GM12878 (cell line): ENCODE results near the gene VRK3. TPM values are rescaled to one million over a fixed set of nuclear protein-coding genes. Genes with fewer than 3 reads are reported as not detected.

Experiments
- ATAC-seq: fragments of 200-7000 bp; cut with Tn5 transposase; 3 replicates; pipeline ENCODE4 v1.9.1; 2020; ENCODE audit warnings: mild to moderate bottlenecking, moderate library complexity
- BruUV-seq: library from RNA; stranded (reverse); fragments of 400-500 nt; replicated peaks from 2 replicates; lab custom pipeline; 2021; lab: Mats Ljungman, UMichigan
- CTCF ChIA-PET: fragments of 300-600 bp; sonication (Branson Sonifier 250); formaldehyde crosslinking; extraction: SDS; loops from one replicate; lab custom pipeline; 2021; ENCODE audit warnings: inconsistent platforms; lab: Yijun Ruan, JAX
- POLR2A ChIA-PET: fragments of 350-600 bp; formaldehyde crosslinking; extraction: SDS; loops from one replicate; lab custom pipeline; 2021; ENCODE audit warnings: inconsistent platforms; lab: Charles Lee
- RAD21 ChIA-PET: fragments of 300-600 bp; sonication (Branson Sonifier 250); formaldehyde crosslinking; loops from one replicate; lab custom pipeline; 2023; ENCODE audit warnings: antibody characterized with exemption; ENCODE audit not compliant: unreplicated experiment; lab: Charles Lee
- SMC1A ChIA-PET: fragments of 300-600 bp; sonication (Branson Sonifier 250); formaldehyde crosslinking; loops from one replicate; lab custom pipeline; 2023; ENCODE audit not compliant: unreplicated experiment, uncharacterized antibody; lab: Charles Lee
- DNase-seq: peaks from one replicate; pipeline ENCODE4 v3.0.0-alpha.2; 2011; ENCODE audit warnings: low read depth, low spot score
- FAIRE-seq: peaks from 3 replicates; lab custom pipeline; 2011; peaks lifted over from hg19 to GRCh38; lab: Jason Lieb, UNC
- H2AFZ ChIP-seq: 2 replicates; pipeline ENCODE4 v1.6.0; 2011; ENCODE audit warnings: low read depth, low read length, control low read depth; ENCODE audit not compliant: control insufficient read depth
- H3K27ac ChIP-seq: 2 replicates; pipeline ENCODE4 v1.5.1; 2011; ENCODE audit warnings: control low read depth; ENCODE audit not compliant: control insufficient read depth, insufficient read depth
- H3K27me3 ChIP-seq, 2 experiments: replicated peaks in 1 of 2; 2 replicates each; pipeline versions ENCODE4 v1.6.0 to v1.6.1; 2011; ENCODE audit warnings: low read length in 1 of 2; ENCODE audit not compliant: control insufficient read depth in 2 of 2, insufficient read depth in 2 of 2
- H3K36me3 ChIP-seq, 2 experiments: 2 replicates each; pipeline ENCODE4 v1.5.1; 2011; ENCODE audit warnings: low read length in 1 of 2; ENCODE audit not compliant: control insufficient read depth in 2 of 2, insufficient read depth in 2 of 2
- H3K4me1 ChIP-seq: 2 replicates; pipeline ENCODE4 v1.6.1; 2011; ENCODE audit warnings: mild to moderate bottlenecking, low read length, moderate library complexity, mixed read lengths; ENCODE audit not compliant: control insufficient read depth, insufficient read depth
- H3K4me2 ChIP-seq: 2 replicates; pipeline ENCODE4 v1.6.0; 2011; ENCODE audit warnings: control low read depth; ENCODE audit not compliant: control insufficient read depth, insufficient read depth
- H3K4me3 ChIP-seq: fragments of 200-600 bp; sonication (generic); 2 replicates; pipeline ENCODE4 v1.5.1; 2016
- H3K79me2 ChIP-seq: 2 replicates; pipeline ENCODE4 v1.6.0; 2011; ENCODE audit warnings: low read length; ENCODE audit not compliant: control insufficient read depth, insufficient read depth
- H3K9ac ChIP-seq: 2 replicates; pipeline ENCODE4 v1.8.0; 2011; ENCODE audit warnings: low read length, control low read depth, mixed read lengths; ENCODE audit not compliant: control insufficient read depth, insufficient read depth
- H3K9me3 ChIP-seq: replicated peaks from 3 replicates; pipeline ENCODE4 v1.5.1; 2011; ENCODE audit warnings: mild to moderate bottlenecking, low read length; ENCODE audit not compliant: control insufficient read depth, insufficient read depth
- H4K20me1 ChIP-seq: 2 replicates; pipeline ENCODE4 v1.6.0; 2011; ENCODE audit not compliant: control insufficient read depth, insufficient read depth
- MEF2A ChIP-seq: IDR thresholded peaks from 2 replicates; pipeline ENCODE4 v1.6.1; 2011; ENCODE audit warnings: low read depth, mild to moderate bottlenecking, low read length, moderate library complexity; ENCODE audit not compliant: insufficient read depth
- POLR2A ChIP-seq: IDR thresholded peaks from 2 replicates; pipeline ENCODE4 v1.6.1; 2011; ENCODE audit warnings: low read depth, mild to moderate bottlenecking, low read length
- TCF7 ChIP-seq: IDR thresholded peaks from 2 replicates; pipeline ENCODE4 v1.6.1; 2014; ENCODE audit warnings: antibody characterized with exemption, borderline replicate concordance
- WRNIP1 ChIP-seq: IDR thresholded peaks from 2 replicates; pipeline ENCODE4 v1.6.1; 2011; ENCODE audit warnings: low read depth, low read length, improper control_type of control experiment, borderline replicate concordance
- ZSCAN29 ChIP-seq: fragments of 450-650 bp; IDR thresholded peaks from 2 replicates; pipeline ENCODE4 v1.6.1; 2017; ENCODE audit warnings: mild to moderate bottlenecking, moderate library complexity
- WGBS: methylation state at CpG from one replicate; pipeline ENCODE4 v1.1.6; 2016; ENCODE audit warnings: low lambda C conversion rate; ENCODE audit not compliant: insufficient replicate concordance, insufficient coverage; ENCODE audit errors: missing lambda C conversion rate; 5-methylcytosine and 5-hydroxymethylcytosine counted together
- in situ Hi-C: fragments of 300-500 bp; cut with MboI; formaldehyde crosslinking; loops from 9 replicates; pipeline ENCODE4 v1.14.3; 2018; ENCODE audit warnings: mixed read lengths
- intact Hi-C: fragments of 100-400 bp; cut with micrococcal nuclease; formaldehyde crosslinking; loops from one replicate; pipeline ENCODE4 v1.14.2; 2022; ENCODE audit not compliant: unreplicated experiment
- polyA plus RNA-seq, 11 experiments: library from polyadenylated mRNA; depleted of rRNA in 4 of 11; unstranded in 6 of 11; stranded (reverse) in 5 of 11; fragments of >200 nt; fragmentation: Nextera tagmentation in 4 of 11; fragmentation: Illumina TruSeq in 1 of 11; extraction: Ambion mirVana in 4 of 11; extraction: Trizol in 1 of 11; gene quantifications; 1 replicate in 1 of 11; 2 replicates in 10 of 11; pipeline versions ENCODE4 v1.2.1 to v1.2.3, GENCODE V29; 2011 to 2016; ENCODE audit warnings: inconsistent platforms in 2 of 11, missing spikeins in 2 of 11, low read depth in 1 of 11
- total RNA-seq, 4 experiments: library from RNA; depleted of rRNA in 3 of 4; stranded (reverse); fragments of >200 nt in 3 of 4; fragmentation: Illumina TruSeq in 1 of 4; extraction: Trizol in 1 of 4; gene quantifications; 2 replicates each; pipeline versions ENCODE4 v1.2.1 to v1.2.3, GENCODE V29; 2013 to 2021
- TF ChIP-seq, protein P1 (sequence below): fragments of 450-650 bp; IDR thresholded peaks from 2 replicates; pipeline ENCODE4 v1.6.1; 2016; ENCODE audit warnings: mild to moderate bottlenecking, moderate library complexity, borderline replicate concordance
- TF ChIP-seq, protein P2 (sequence below): fragments of 450-650 bp; formaldehyde crosslinking; IDR thresholded peaks from 2 replicates; pipeline ENCODE4 v1.4.0; 2022; ENCODE audit warnings: mild to moderate bottlenecking, moderate library complexity

The VRK3 gene
- total and polyA plus RNA-seq, 10 of the 15 experiments (the other 5 are each of a cell fraction or from before 2014, with no cell fraction given) = 17.3 to 61.9 (median 35.5) TPM

DNA sequence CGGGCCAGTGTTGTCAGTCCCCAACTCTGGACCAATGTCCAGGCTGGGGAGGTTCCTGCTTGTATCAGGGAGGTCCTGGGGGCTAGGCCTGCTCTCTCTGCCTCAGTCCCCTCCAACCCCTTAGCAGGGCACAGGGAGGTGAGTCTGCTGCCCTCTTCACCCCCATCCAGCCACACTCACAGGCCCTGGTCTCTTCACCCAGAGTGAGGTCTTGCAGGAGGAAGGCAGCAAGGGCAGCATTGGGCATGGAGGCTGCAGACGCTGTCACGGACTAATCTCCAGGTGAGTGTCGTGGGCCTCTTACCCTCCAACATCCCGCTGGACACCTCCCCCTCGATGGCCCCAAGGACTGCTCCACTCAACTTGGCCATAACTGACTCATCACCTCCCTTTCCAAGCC, 52.3 kb downstream of the VRK3 start:
- RAD21 ChIA-PET = no interaction called here
- intact Hi-C loops (no loop called here), in situ Hi-C loops (no loop called here)
- CTCF ChIA-PET = no interaction called here
- Histone ChIP-seq H3K27me3 (no peaks in the 10 kb centered on the region), H3K9me3 (no peaks in the 10 kb centered on the region), H3K4me2 (no peak overlapping the region), H2AFZ (no peak overlapping the region), H3K36me3 (no peaks in the 10 kb centered on the region), H3K4me1 (no peaks in the 10 kb centered on the region), H4K20me1 (no peaks in the 10 kb centered on the region), H3K9ac (no peak overlapping the region), H3K79me2 (no peaks in the 10 kb centered on the region), H3K4me3 (no peak overlapping the region), H3K27ac (no peak overlapping the region)
- no TSS peak for BruUV-seq
- FAIRE-seq (no peak), ATAC-seq (no peak), DNase-seq (no peak)
- TF ChIP-seq ZSCAN29 (no peak), TCF7 (no peak), MEF2A (no peak), WRNIP1 (no peak), POLR2A (no peak)
- TF ChIP-seq, protein P1, sequence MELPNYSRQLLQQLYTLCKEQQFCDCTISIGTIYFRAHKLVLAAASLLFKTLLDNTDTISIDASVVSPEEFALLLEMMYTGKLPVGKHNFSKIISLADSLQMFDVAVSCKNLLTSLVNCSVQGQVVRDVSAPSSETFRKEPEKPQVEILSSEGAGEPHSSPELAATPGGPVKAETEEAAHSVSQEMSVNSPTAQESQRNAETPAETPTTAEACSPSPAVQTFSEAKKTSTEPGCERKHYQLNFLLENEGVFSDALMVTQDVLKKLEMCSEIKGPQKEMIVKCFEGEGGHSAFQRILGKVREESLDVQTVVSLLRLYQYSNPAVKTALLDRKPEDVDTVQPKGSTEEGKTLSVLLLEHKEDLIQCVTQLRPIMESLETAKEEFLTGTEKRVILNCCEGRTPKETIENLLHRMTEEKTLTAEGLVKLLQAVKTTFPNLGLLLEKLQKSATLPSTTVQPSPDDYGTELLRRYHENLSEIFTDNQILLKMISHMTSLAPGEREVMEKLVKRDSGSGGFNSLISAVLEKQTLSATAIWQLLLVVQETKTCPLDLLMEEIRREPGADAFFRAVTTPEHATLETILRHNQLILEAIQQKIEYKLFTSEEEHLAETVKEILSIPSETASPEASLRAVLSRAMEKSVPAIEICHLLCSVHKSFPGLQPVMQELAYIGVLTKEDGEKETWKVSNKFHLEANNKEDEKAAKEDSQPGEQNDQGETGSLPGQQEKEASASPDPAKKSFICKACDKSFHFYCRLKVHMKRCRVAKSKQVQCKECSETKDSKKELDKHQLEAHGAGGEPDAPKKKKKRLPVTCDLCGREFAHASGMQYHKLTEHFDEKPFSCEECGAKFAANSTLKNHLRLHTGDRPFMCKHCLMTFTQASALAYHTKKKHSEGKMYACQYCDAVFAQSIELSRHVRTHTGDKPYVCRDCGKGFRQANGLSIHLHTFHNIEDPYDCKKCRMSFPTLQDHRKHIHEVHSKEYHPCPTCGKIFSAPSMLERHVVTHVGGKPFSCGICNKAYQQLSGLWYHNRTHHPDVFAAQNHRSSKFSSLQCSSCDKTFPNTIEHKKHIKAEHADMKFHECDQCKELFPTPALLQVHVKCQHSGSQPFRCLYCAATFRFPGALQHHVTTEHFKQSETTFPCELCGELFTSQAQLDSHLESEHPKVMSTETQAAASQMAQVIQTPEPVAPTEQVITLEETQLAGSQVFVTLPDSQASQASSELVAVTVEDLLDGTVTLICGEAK = no peak
- TF ChIP-seq, protein P2, sequence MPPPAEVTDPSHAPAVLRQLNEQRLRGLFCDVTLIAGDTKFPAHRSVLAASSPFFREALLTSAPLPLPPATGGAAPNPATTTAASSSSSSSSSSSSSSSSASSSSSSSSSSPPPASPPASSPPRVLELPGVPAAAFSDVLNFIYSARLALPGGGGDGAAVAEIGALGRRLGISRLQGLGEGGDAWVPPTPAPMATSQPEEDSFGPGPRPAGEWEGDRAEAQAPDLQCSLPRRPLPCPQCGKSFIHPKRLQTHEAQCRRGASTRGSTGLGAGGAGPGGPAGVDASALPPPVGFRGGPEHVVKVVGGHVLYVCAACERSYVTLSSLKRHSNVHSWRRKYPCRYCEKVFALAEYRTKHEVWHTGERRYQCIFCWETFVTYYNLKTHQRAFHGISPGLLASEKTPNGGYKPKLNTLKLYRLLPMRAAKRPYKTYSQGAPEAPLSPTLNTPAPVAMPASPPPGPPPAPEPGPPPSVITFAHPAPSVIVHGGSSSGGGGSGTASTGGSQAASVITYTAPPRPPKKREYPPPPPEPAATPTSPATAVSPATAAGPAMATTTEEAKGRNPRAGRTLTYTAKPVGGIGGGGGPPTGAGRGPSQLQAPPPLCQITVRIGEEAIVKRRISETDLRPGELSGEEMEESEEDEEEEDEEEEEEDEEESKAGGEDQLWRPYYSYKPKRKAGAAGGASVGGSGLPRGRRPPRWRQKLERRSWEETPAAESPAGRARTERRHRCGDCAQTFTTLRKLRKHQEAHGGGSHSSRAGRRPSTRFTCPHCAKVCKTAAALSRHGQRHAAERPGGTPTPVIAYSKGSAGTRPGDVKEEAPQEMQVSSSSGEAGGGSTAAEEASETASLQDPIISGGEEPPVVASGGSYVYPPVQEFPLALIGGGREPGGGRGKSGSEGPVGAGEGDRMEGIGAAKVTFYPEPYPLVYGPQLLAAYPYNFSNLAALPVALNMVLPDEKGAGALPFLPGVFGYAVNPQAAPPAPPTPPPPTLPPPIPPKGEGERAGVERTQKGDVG = no peak
- SMC1A ChIA-PET = no interaction called here
- POLR2A ChIA-PET = interaction anchor here (0.6 kb wide), 1 partner anchor 129 kb away, joined by 8 read pairs; no protein-coding TSS in a partner anchor
- WGBS = 53% methylated on average over 6 of the region's 6 CpGs
